ENCODE data around the gene C17orf100.

DNA sequence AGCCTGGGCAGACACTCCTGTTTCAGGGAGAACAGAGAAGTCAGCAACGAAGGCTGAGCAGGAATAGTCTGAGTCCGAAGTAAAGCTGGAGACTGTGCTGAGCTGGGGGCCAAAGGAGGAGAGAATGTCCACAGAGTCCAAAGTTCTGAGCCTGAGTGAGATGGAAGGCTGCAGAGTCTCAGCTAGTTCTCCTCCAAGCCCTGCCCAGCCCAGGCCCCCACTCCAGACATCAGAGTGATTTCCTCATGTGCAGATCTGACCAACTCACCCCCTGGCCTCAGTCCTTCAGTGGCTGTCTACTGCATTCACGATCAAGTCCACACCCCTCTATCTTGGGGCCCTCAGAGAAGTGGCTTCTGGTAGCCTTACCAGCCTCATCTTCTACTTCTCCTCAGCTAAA lies 40.0 kb downstream of the C17orf100 start:
- TF ChIP-seq, protein P1, sequence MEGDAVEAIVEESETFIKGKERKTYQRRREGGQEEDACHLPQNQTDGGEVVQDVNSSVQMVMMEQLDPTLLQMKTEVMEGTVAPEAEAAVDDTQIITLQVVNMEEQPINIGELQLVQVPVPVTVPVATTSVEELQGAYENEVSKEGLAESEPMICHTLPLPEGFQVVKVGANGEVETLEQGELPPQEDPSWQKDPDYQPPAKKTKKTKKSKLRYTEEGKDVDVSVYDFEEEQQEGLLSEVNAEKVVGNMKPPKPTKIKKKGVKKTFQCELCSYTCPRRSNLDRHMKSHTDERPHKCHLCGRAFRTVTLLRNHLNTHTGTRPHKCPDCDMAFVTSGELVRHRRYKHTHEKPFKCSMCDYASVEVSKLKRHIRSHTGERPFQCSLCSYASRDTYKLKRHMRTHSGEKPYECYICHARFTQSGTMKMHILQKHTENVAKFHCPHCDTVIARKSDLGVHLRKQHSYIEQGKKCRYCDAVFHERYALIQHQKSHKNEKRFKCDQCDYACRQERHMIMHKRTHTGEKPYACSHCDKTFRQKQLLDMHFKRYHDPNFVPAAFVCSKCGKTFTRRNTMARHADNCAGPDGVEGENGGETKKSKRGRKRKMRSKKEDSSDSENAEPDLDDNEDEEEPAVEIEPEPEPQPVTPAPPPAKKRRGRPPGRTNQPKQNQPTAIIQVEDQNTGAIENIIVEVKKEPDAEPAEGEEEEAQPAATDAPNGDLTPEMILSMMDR (IDR thresholded peaks at IDR 0.05) = no peak
- no peak for TF ChIP-seq POLR2A (IDR thresholded peaks at IDR 0.05)

Measured in lower leg skin (tissue), 3 donors.